OCI-LY3 (cell line): ENCODE measurements around the gene ACADVL.

Source experiments
- H2AFZ ChIP-seq: fragments of 200-600, 300-600 bp; shearing (Covaris generic); 2 replicates; pipeline ENCODE4 v1.6.0; 2014; ENCODE audit warnings: antibody characterized with exemption, low read depth, low read length
- H3K27ac ChIP-seq: fragments of 200-600, 300-600 bp; sonication (generic); 2 replicates; pipeline ENCODE4 v1.5.1; 2014; ENCODE audit warnings: mild to moderate bottlenecking, low read length, moderate library complexity, mixed read lengths
- H3K27me3 ChIP-seq: fragments of 200-600, 300-600 bp; sonication (generic); 2 replicates; pipeline ENCODE4 v1.6.1; 2014; ENCODE audit warnings: low read depth, low read length, mixed read lengths
- H3K36me3 ChIP-seq: fragments of 200-600, 300-600 bp; sonication (generic); replicated peaks from 2 replicates; pipeline ENCODE3; 2014; ENCODE audit warnings: low read depth, low read length, mixed read lengths
- H3K4me1 ChIP-seq: fragments of 300-600, 200-600 bp; sonication (generic); 2 replicates; pipeline ENCODE4 v1.6.1; 2014; ENCODE audit warnings: low read length, mixed read lengths
- H3K4me2 ChIP-seq: fragments of 200-600, 300-600 bp; sonication (generic); 2 replicates; pipeline ENCODE4 v1.6.1; 2014; ENCODE audit warnings: low read length, mixed read lengths
- H3K4me3 ChIP-seq: fragments of 300-600, 200-600 bp; sonication (generic); 2 replicates; pipeline ENCODE4 v1.5.1; 2014; ENCODE audit warnings: antibody characterized with exemption, mild to moderate bottlenecking, low read length, moderate library complexity
- H3K79me2 ChIP-seq: fragments of 300-600, 200-600 bp; shearing (Covaris generic); 2 replicates; pipeline ENCODE4 v1.6.1; 2014; ENCODE audit warnings: mild to moderate bottlenecking, low read length, mixed read lengths
- H3K9ac ChIP-seq: fragments of 300-600, 200-600 bp; shearing (Covaris generic); 2 replicates; pipeline ENCODE4 v1.6.0; 2014; ENCODE audit warnings: mild to moderate bottlenecking, low read length, moderate library complexity
- H3K9me3 ChIP-seq: fragments of 200-600, 300-600 bp; shearing (Covaris generic); 2 replicates; pipeline ENCODE4 v1.6.1; 2014; ENCODE audit warnings: low read length, mixed read lengths; ENCODE audit not compliant: insufficient read depth
- H4K20me1 ChIP-seq: fragments of 200-600, 300-600 bp; sonication (generic); 2 replicates; pipeline ENCODE4 v1.6.1; 2016; ENCODE audit warnings: low read length, mixed read lengths; ENCODE audit not compliant: insufficient read depth
- CTCF ChIP-seq: fragments of 200-600, 300-600 bp; sonication (generic); IDR thresholded peaks from 2 replicates; pipeline ENCODE4 v1.5.1; 2014; ENCODE audit warnings: antibody characterized with exemption, low read length, low read depth
- EZH2phosphoT487 ChIP-seq: fragments of 200-600 bp; shearing (Covaris generic); IDR thresholded peaks from 2 replicates; pipeline ENCODE4 v1.6.1; 2018; ENCODE audit warnings: antibody characterized with exemption, mixed run types, low read depth

ACADVL gene

GRCh38 chr17:7183433-7184090 is 36.2 kb upstream of the ACADVL start:
- H3K4me1 ChIP-seq: peaks cover 6% of the 10 kb centered on the region
- H3K4me2 ChIP-seq: no peak overlapping the region
- no peak overlapping the region for H3K4me3 ChIP-seq
- no peaks in the 10 kb centered on the region for H3K36me3 ChIP-seq
- no peak for TF ChIP-seq CTCF
- TF ChIP-seq EZH2phosphoT487: no peak
- H3K27me3 ChIP-seq: no peaks in the 10 kb centered on the region
- H3K27ac ChIP-seq: no peak overlapping the region
- no peak overlapping the region for H3K9ac ChIP-seq
- H3K9me3 ChIP-seq: no peaks in the 10 kb centered on the region
- no peaks in the 10 kb centered on the region for H3K79me2 ChIP-seq
- H2AFZ ChIP-seq: no peak overlapping the region
- H4K20me1 ChIP-seq: no peaks in the 10 kb centered on the region

- Histone ChIP-seq H2AFZ (no peak overlapping the region), H3K4me1 (peaks cover 6% of the 10 kb centered on the region), H3K4me3 (no peak overlapping the region), H3K9ac (no peak overlapping the region), H4K20me1 (no peaks in the 10 kb centered on the region), H3K27me3 (no peaks in the 10 kb centered on the region), H3K27ac (no peak overlapping the region), H3K79me2 (no peaks in the 10 kb centered on the region), H3K36me3 (no peaks in the 10 kb centered on the region), H3K9me3 (no peaks in the 10 kb centered on the region), H3K4me2 (no peak overlapping the region)
- TF ChIP-seq EZH2phosphoT487 (no peak), CTCF (no peak)
Observed at GRCh38 chr17:7184091-7184488, 35.6 kb upstream of the ACADVL start.

- H3K36me3 ChIP-seq: no peaks in the 10 kb centered on the region
- no peaks in the 10 kb centered on the region for H3K79me2 ChIP-seq
- no peak overlapping the region for H2AFZ ChIP-seq
- no peaks in the 10 kb centered on the region for H3K27me3 ChIP-seq
- H3K9ac ChIP-seq: no peak overlapping the region
- H3K27ac ChIP-seq: no peak overlapping the region
- H3K9me3 ChIP-seq: no peaks in the 10 kb centered on the region
- TF ChIP-seq EZH2phosphoT487 (no peak), CTCF (no peak)
- peaks cover 6% of the 10 kb centered on the region for H3K4me1 ChIP-seq
- no peaks in the 10 kb centered on the region for H4K20me1 ChIP-seq
- no peak overlapping the region for H3K4me2 ChIP-seq
- H3K4me3 ChIP-seq: no peak overlapping the region
Observed at GRCh38 chr17:7184647-7185046, 35.1 kb upstream of the ACADVL start.

- TF ChIP-seq EZH2phosphoT487 (no peak), CTCF (no peak; the same call in 1 of the 2 replicates)
- peaks cover 6% of the 10 kb centered on the region for H3K4me1 ChIP-seq
Observed at GRCh38 chr17:7186241-7186640, 33.5 kb upstream of the ACADVL start.

More at GRCh38 chr17:7186241-7186640, 33.5 kb upstream of the ACADVL start:
- Histone ChIP-seq H3K4me2 (no peak overlapping the region), H3K9me3 (no peaks in the 10 kb centered on the region), H3K9ac (no peak overlapping the region), H3K27me3 (no peaks in the 10 kb centered on the region), H3K27ac (no peak overlapping the region), H4K20me1 (no peaks in the 10 kb centered on the region), H3K79me2 (no peaks in the 10 kb centered on the region), H3K4me3 (no peak overlapping the region), H3K36me3 (no peaks in the 10 kb centered on the region), H2AFZ (no peak overlapping the region)
